Measurements from ENCODE around the gene C3orf38. TPM values are rescaled to one million over a fixed set of nuclear protein-coding genes. Genes with fewer than 3 reads are reported as not detected.

The C3orf38 gene
- total RNA-seq (2021; fragmentation: NEBNext Ultra II Directional; extraction: Animal tissue kit (Norgen Biotek cat#: 25700)), result 10 to 100 TPM; 23.0 to 28.9 (median 26.4) TPM
- long read RNA-seq, transcript C3orf38-201 (3 exons, 2,633 nt), result major isoform, 30 of 35 reads
- long read RNA-seq, partial matches to known transcripts, result 1 of 35 reads
- long read RNA-seq, other reads (novel, unspliced or antisense), result 4 of 35 reads

DNA sequence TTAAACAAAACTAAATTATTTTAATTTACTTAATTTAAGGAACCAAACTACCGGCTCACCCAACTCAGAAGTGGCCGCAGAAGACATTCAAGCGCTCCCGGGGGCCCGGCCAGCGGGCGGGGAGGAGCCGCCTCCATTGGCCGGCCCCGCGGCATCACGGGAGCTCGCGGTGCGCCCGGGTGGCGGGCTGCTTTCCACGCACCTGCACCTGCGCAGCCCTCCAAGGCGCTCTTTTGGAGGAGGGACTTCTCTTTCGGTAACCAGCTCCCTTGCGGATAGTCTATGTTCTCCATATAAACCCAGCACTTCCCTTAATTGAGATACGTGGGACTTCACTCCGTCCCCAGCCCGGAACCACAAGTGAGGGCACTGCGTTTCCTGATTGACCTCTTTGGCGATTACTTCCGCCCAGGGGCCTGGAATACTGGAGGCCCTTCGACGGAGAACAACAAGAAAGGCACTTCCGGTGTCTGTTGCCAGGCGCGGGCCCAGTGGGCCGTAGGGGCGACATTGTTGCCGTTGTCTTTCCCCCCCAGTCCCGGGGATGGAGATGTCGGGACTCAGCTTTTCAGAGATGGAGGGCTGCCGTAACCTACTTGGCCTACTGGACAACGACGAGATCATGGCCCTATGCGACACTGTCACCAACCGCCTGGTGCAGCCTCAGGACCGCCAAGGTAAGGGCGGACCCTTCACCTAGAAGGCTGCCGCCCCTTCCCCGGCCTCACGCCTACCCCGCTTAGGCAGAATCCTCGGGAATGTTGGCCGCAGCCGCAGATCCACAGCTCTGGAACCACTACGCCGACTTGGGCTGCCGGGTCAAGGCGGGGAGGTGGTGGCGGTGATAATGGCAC lies at the start of gene C3orf38:
C3orf38 (plus strand) TSS at position 451 of the 854 bp plus-strand sequence; CDS start at position 545, 94 bp downstream.
- Mint-ChIP-seq H3K36me3 (ENCODE audit: low read depth) (no peaks in the 10 kb centered on the region), H3K4me1 (ENCODE audit: low read depth) (peaks cover 32% of the 10 kb centered on the region), H3K27ac (peak within 1 kb of the TSS; percentile 97), H3K9me3 (no peaks in the 10 kb centered on the region), H3K4me3 (peak within 1 kb of the TSS; percentile 98), H3K27me3 (ENCODE audit: insufficient read depth) (peaks cover 2% of the 10 kb centered on the region)
- TF ChIP-seq, protein P1, sequence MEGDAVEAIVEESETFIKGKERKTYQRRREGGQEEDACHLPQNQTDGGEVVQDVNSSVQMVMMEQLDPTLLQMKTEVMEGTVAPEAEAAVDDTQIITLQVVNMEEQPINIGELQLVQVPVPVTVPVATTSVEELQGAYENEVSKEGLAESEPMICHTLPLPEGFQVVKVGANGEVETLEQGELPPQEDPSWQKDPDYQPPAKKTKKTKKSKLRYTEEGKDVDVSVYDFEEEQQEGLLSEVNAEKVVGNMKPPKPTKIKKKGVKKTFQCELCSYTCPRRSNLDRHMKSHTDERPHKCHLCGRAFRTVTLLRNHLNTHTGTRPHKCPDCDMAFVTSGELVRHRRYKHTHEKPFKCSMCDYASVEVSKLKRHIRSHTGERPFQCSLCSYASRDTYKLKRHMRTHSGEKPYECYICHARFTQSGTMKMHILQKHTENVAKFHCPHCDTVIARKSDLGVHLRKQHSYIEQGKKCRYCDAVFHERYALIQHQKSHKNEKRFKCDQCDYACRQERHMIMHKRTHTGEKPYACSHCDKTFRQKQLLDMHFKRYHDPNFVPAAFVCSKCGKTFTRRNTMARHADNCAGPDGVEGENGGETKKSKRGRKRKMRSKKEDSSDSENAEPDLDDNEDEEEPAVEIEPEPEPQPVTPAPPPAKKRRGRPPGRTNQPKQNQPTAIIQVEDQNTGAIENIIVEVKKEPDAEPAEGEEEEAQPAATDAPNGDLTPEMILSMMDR (IDR thresholded peaks at IDR 0.05), result no peak
- peak; percentile 88 for DNase-seq

DNA sequence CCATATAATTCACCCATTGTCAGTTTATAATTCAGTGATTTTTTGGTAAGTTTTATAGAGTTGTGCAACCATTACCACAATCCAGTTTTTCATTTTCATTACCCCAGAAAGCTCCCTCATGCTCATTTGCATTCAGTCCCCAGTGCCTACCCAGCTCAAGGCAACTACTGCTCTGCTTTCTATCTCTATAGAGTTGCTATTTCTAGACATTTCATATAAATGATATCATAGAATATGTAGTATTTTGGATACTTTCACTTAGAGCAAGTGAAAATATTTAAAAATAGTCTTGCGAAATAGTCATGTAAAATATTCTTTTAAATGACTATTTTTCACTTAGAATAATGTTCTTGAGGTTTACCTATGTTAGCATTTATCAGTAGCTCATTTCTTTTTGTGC lies 48.6 kb upstream of the C3orf38 start:
- Mint-ChIP-seq H3K4me1 (ENCODE audit: low read depth) (peaks cover 23% of the 10 kb centered on the region), H3K27ac (no peak overlapping the region), H3K9me3 (no peaks in the 10 kb centered on the region), H3K36me3 (ENCODE audit: low read depth) (peaks cover 47% of the 10 kb centered on the region), H3K4me3 (no peak overlapping the region), H3K27me3 (ENCODE audit: insufficient read depth) (peaks cover 2% of the 10 kb centered on the region; the same call in 1 of the 2 replicates)
- DNase-seq, result no peak
- TF ChIP-seq, protein P1 (IDR thresholded peaks at IDR 0.05), result no peak

DNA sequence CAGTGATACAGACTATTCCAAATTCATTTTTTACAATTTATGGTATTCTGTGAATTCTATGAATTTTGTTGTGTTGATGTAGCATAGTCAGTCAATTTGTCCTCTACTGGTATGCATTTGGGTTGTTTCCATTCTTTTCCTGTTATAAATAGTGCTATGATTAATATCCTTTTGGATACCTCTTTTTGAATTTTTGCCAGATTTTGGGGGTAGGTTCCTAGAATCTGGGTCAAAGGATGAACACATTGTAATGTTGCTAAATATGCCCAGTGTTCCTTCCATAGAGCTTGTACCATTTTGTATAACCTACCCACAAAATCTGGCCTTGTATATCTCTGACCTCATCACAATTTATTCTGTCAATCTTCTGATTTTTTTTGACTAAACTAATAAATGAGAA lies 44.4 kb upstream of the C3orf38 start:
- Mint-ChIP-seq H3K9me3 (no peaks in the 10 kb centered on the region), H3K4me1 (ENCODE audit: low read depth) (peaks cover 65% of the 10 kb centered on the region), H3K4me3 (no peak overlapping the region), H3K27me3 (ENCODE audit: insufficient read depth) (peaks cover 2% of the 10 kb centered on the region; the same call in 1 of the 2 replicates), H3K27ac (peak overlapping the region; percentile 15; the same call in 1 of the 2 replicates), H3K36me3 (ENCODE audit: low read depth) (peaks cover 22% of the 10 kb centered on the region)
- TF ChIP-seq, protein P1 (IDR thresholded peaks at IDR 0.05), result no peak
- DNase-seq, result no peak

DNA sequence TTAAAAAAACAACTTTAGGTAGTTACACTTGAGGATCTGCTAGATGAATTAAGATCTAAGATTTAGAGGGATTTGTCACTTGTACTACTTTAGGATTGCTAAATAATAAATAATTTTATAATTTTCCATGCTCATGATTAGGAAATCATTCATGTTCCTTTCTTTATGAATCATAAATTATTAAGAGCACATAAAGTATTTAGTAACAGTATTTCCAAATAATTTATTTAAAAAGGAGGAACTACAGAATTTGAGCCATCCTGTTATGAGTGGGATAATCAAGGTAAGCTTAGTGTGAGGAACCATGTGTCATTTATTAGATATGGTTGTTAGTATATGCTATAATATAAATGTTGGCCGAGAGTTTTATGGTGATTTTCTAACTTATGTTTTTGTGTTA lies 37.5 kb upstream of the C3orf38 start:
- no peak overlapping the region; the same call in 1 of the 2 replicates for H3K27ac Mint-ChIP-seq
- DNase-seq, result no peak
- no peak overlapping the region for H3K4me3 Mint-ChIP-seq
- H3K9me3 Mint-ChIP-seq, result no peaks in the 10 kb centered on the region
- H3K27me3 Mint-ChIP-seq (ENCODE audit: insufficient read depth), result no peaks in the 10 kb centered on the region
- peaks cover 8% of the 10 kb centered on the region; the same call in 1 of the 2 replicates for H3K36me3 Mint-ChIP-seq (ENCODE audit: low read depth)
- peaks cover 40% of the 10 kb centered on the region for H3K4me1 Mint-ChIP-seq (ENCODE audit: low read depth)
- TF ChIP-seq, protein P1 (IDR thresholded peaks at IDR 0.05), result no peak

DNA sequence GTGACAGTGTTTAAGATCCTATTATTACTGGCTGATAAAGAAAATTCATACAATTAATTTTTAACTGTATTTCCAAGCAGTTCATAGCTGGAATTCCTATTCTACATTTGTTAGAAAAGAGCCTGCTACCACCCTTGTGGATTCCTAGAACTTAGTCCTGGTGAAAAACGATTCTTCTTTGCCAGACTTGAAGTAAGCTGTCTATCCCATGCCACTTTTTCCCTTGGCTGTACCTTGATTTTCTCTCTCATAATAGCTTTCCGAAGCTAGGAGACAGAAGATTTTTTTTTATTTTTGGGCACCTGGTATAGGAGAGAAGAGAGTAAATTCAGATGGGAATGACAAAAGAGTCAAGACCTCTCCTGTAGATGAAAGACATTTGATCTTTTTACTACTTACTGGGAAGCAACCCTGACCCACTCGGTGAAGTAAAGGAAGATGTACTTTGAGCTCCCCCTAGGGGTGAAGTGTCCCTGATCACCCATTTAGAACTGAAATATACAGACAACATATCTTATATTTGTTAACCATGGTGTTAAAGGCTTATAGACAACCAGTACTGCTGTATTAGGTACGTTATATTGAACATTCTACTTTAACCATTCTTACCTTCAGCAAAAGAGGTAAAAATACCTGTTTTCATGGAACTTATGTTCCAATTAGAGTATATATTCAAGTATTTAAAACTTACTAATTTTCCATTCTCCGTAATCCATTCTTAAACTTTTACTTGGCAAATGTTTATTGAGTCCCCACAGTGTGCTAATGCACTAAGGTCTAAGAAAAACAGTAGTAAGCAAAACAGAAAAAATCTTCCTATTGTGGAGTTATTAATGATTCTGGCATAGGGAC lies 36.2 kb upstream of the C3orf38 start:
- TF ChIP-seq, protein P1 (IDR thresholded peaks at IDR 0.05), result peak; percentile 87
- Mint-ChIP-seq H3K36me3 (ENCODE audit: low read depth) (peaks cover 21% of the 10 kb centered on the region), H3K4me1 (ENCODE audit: low read depth) (peaks cover 28% of the 10 kb centered on the region), H3K4me3 (no peak overlapping the region), H3K27ac (no peak overlapping the region), H3K9me3 (0 out of 2 replicates have a peak, but pooled peaks cover 3% of the 10 kb centered on the region), H3K27me3 (ENCODE audit: insufficient read depth) (no peaks in the 10 kb centered on the region)
- DNase-seq, result peak; percentile 58
